NT2/D1 (cell line): ENCODE measurements around the gene RNU6-9.

ENCODE experiments used
- SUZ12 ChIP-seq: IDR thresholded peaks from 2 replicates; pipeline ENCODE4 v1.6.1; 2011; ENCODE audit not compliant: insufficient read length, insufficient read depth; ENCODE audit errors: extremely low read depth
- YY1 ChIP-seq: IDR thresholded peaks from 2 replicates; pipeline ENCODE4 v1.6.1; 2011; ENCODE audit not compliant: insufficient read length, insufficient read depth
- ZNF274 ChIP-seq: IDR thresholded peaks from 2 replicates; pipeline ENCODE4 v1.6.1; 2011; ENCODE audit warnings: mild to moderate bottlenecking, low read depth, low read length

DNA sequence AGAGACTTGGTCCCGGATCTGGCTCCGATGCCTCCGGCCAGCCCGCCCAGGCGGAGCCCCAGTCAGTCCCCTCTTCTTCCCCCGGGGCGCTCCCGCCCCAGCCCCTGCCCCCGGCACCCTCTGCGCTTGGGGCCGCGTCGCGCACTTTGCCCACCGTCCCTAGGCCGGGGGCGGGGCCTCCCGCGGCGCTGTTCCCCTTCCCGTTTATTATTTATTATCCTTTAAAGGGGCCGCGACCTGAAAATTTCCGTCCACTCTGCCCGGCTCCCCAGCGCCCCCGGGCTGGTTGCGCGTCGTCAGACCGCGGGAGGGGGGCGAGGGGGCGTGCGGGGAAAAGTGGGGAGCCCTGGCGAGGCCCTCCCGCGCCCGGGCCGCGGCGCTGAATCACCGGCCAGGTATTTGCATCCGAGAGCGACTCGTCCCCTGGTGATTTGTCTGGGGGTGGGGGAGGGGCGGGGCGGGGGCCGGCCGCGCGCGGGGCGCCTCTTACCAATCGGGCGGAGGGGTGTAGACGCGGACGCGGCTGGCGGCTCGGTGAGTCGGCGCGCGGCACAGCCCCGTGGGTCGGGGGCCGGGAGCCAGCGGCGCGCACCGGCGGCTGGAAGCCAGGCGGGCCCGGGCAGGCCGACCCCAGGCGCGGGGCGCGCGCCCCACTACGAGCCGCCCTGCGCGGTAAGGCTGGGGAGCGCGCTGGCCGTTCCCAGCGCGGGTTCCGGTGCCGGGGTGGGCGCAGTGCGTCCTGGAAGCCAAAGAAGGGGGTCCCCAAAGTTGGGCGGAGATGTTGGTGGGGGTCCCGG is 32.4 kb downstream of the RNU6-9 start, which contains the start of gene ARID3A:
- TF ChIP-seq YY1 (no peak), SUZ12 (no peak), ZNF274 (no peak)
